CD14-positive monocyte (primary cell): Measurements from ENCODE around the gene CTDP1. TPM values are rescaled to one million over a fixed set of nuclear protein-coding genes. Genes with fewer than 3 reads are reported as not detected.

ENCODE experiments used
- DNase-seq, 3 donors: peaks; one replicate each; pipeline ENCODE4 v3.0.0-alpha.2; 2011 to 2022
- H2AFZ ChIP-seq: 2 replicates; pipeline ENCODE4 v1.6.0; 2012; ENCODE audit warnings: mild to moderate bottlenecking, low read depth, low read length, inconsistent platforms; ENCODE audit not compliant: insufficient read depth, poor library complexity, severe bottlenecking
- H3K27ac ChIP-seq, 2 donors: 1 replicate in 1 of 2; 2 replicates in 1 of 2; pipeline ENCODE4 v1.5.1; 2012 to 2013; ENCODE audit warnings: low read length in 2 of 2, control low read depth in 1 of 2, inconsistent platforms in 1 of 2, low read depth in 1 of 2, mild to moderate bottlenecking in 1 of 2
- H3K27me3 ChIP-seq, 2 donors: one replicate each; pipeline versions ENCODE4 v1.6.0 to v1.6.1; 2011 to 2013; ENCODE audit warnings: low read length in 2 of 2; ENCODE audit not compliant: control insufficient read depth in 2 of 2, insufficient read depth in 2 of 2
- H3K36me3 ChIP-seq, 2 donors: replicated peaks in 1 of 2; 1 replicate in 1 of 2; 2 replicates in 1 of 2; pipeline versions ENCODE4 v1.5.1 to v1.6.1; 2012 to 2013; ENCODE audit warnings: low read length in 2 of 2, control low read depth in 1 of 2, inconsistent platforms in 1 of 2, mild to moderate bottlenecking in 1 of 2; ENCODE audit not compliant: insufficient read depth in 2 of 2, control insufficient read depth in 1 of 2
- H3K4me1 ChIP-seq, 2 donors: 1 replicate in 1 of 2; 2 replicates in 1 of 2; pipeline versions ENCODE4 v1.5.1 to v1.6.1; 2012 to 2013; ENCODE audit warnings: low read length in 2 of 2, control low read depth in 1 of 2, inconsistent platforms in 1 of 2, mild to moderate bottlenecking in 1 of 2, moderate library complexity in 1 of 2; ENCODE audit not compliant: insufficient read depth in 2 of 2, control insufficient read depth in 1 of 2
- H3K4me2 ChIP-seq: replicated peaks from 2 replicates; pipeline ENCODE3; 2012; ENCODE audit warnings: low read length, moderate library complexity, mild to moderate bottlenecking; ENCODE audit not compliant: poor library complexity, severe bottlenecking; ENCODE audit errors: extremely low read depth
- H3K4me3 ChIP-seq, 3 experiments: fragments of 200-600 bp in 1 of 3; sonication (generic) in 1 of 3; replicated peaks in 1 of 3; 1 replicate in 2 of 3; 2 replicates in 1 of 3; pipeline ENCODE4 v1.5.1; 2011 to 2013; ENCODE audit warnings: low read length in 3 of 3, mild to moderate bottlenecking in 3 of 3, control low read depth in 2 of 3, low read depth in 2 of 3, inconsistent platforms in 1 of 3, moderate library complexity in 1 of 3
- H3K79me2 ChIP-seq: 2 replicates; pipeline ENCODE4 v1.6.0; 2012; ENCODE audit warnings: mild to moderate bottlenecking, control low read depth, inconsistent platforms, low read length, moderate library complexity; ENCODE audit not compliant: insufficient read depth
- H3K9ac ChIP-seq: 2 replicates; pipeline ENCODE4 v1.6.0; 2017; ENCODE audit warnings: low read length, mild to moderate bottlenecking; ENCODE audit not compliant: insufficient read depth, poor library complexity, severe bottlenecking
- H3K9me3 ChIP-seq, 2 donors: replicated peaks in 1 of 2; 1 replicate in 1 of 2; 2 replicates in 1 of 2; pipeline versions ENCODE4 v1.5.1 to v1.6.1; 2012 to 2013; ENCODE audit warnings: low read length in 2 of 2, control low read depth in 1 of 2; ENCODE audit not compliant: control insufficient read depth in 1 of 2, insufficient read depth in 1 of 2
- H4K20me1 ChIP-seq: 2 replicates; pipeline ENCODE4 v1.6.0; 2012; ENCODE audit warnings: mild to moderate bottlenecking, low read length, control low read depth, moderate library complexity; ENCODE audit not compliant: insufficient read depth
- H3K27ac Mint-ChIP-seq, 7 donors: one replicate each; pipeline ENCODE4 v1.8.0; 2020; ENCODE audit warnings: mild to moderate bottlenecking in 7 of 7, mixed read lengths in 7 of 7, moderate library complexity in 6 of 7, inconsistent platforms in 2 of 7
- H3K27me3 Mint-ChIP-seq, 3 donors: one replicate each; pipeline ENCODE4 v1.8.0; 2021 to 2022; ENCODE audit warnings: low read depth in 3 of 3, mild to moderate bottlenecking in 3 of 3, mixed read lengths in 3 of 3, moderate library complexity in 3 of 3, inconsistent platforms in 1 of 3
- H3K36me3 Mint-ChIP-seq, 2 donors: one replicate each; pipeline ENCODE4 v1.8.0; 2020; ENCODE audit warnings: mixed read lengths in 2 of 2, inconsistent platforms in 1 of 2, mild to moderate bottlenecking in 1 of 2
- H3K4me1 Mint-ChIP-seq: one replicate; pipeline ENCODE4 v1.8.0; 2020; ENCODE audit warnings: mild to moderate bottlenecking, mixed read lengths
- H3K4me3 Mint-ChIP-seq, 2 donors: one replicate each; pipeline ENCODE4 v1.8.0; 2020; ENCODE audit warnings: mild to moderate bottlenecking in 2 of 2, mixed read lengths in 2 of 2, moderate library complexity in 1 of 2
- H3K9me3 Mint-ChIP-seq, 7 donors: one replicate each; pipeline ENCODE4 v1.8.0; 2020 to 2022; ENCODE audit warnings: mixed read lengths in 7 of 7, mild to moderate bottlenecking in 6 of 7, moderate library complexity in 6 of 7, inconsistent platforms in 2 of 7
- CTCF ChIP-seq: fragments of 200-600 bp; IDR thresholded peaks from one replicate; pipeline ENCODE4 v1.8.0; 2022; ENCODE audit warnings: antibody characterized with exemption, mild to moderate bottlenecking
- WGBS: methylation state at CpG from one replicate; pipeline ENCODE4 v1.1.5; 2013; ENCODE audit warnings: missing lambda C conversion rate; ENCODE audit not compliant: insufficient coverage; 5-methylcytosine and 5-hydroxymethylcytosine counted together
- intact Hi-C, 2 donors: fragments of 100-400 bp; cut with micrococcal nuclease; formaldehyde crosslinking; loops; one replicate each; pipeline versions ENCODE4 v1.15.0 to v1.15.1; 2023
- polyA plus RNA-seq, 3 donors: library from polyadenylated mRNA; depleted of rRNA in 1 of 3; unstranded in 2 of 3; stranded (reverse) in 1 of 3; fragments of 300-500 nt in 2 of 3; fragments of >200 nt in 1 of 3; fragmentation: Illumina TruSeq in 2 of 3; gene quantifications; 1 replicate in 2 of 3; 2 replicates in 1 of 3; pipeline ENCODE4 v1.2.3, GENCODE V29; 2012 to 2021

Gene CTDP1
- polyA plus RNA-seq, 3 donors, result 9.1 to 13.9 (median 9.1) TPM

GRCh38 chr18:79647307-79647706 lies 32.3 kb upstream of the CTDP1 start:
- H2AFZ ChIP-seq, result no peak overlapping the region
- Mint-ChIP-seq H3K27me3 (peaks cover 0 to 7% (median 5%) of the 10 kb centered on the region in 3 donors), H3K36me3 (no peaks in the 10 kb centered on the region), H3K4me3 (no peak overlapping the region), H3K27ac (no peak overlapping the region), H3K9me3 (peaks cover 0 to 2% (median 0%) of the 10 kb centered on the region in 7 donors), H3K4me1 (peaks cover 37% of the 10 kb centered on the region)
- no peak overlapping the region for H3K4me2 ChIP-seq
- no peak overlapping the region for H3K4me3 ChIP-seq
- no CpG with 5 or more reads among the region's 1 CpG for WGBS
- H3K9ac ChIP-seq, result no peak overlapping the region
- peaks cover 26 to 35% of the 10 kb centered on the region in 2 donors for H3K4me1 ChIP-seq
- intact Hi-C loops, result loop anchor here in 1 of 2 donors (10.0 kb wide), 1 partner anchor 113 kb away; no protein-coding TSS in a partner anchor
- H3K27me3 ChIP-seq, result no peaks in the 10 kb centered on the region
- H3K79me2 ChIP-seq, result no peaks in the 10 kb centered on the region
- TF ChIP-seq CTCF, result no peak
- no peak for DNase-seq
- H3K27ac ChIP-seq, result no peak overlapping the region
- no peaks in the 10 kb centered on the region for H4K20me1 ChIP-seq
- no peaks in the 10 kb centered on the region for H3K9me3 ChIP-seq
- no peaks in the 10 kb centered on the region for H3K36me3 ChIP-seq

GRCh38 chr18:79650959-79651358 lies 28.6 kb upstream of the CTDP1 start:
- no peaks in the 10 kb centered on the region for H3K27me3 ChIP-seq
- H3K9ac ChIP-seq, result no peak overlapping the region
- H3K27ac Mint-ChIP-seq, result no peak overlapping the region
- no peak overlapping the region for H3K4me2 ChIP-seq
- no peaks in the 10 kb centered on the region for H3K9me3 ChIP-seq
- no peaks in the 10 kb centered on the region for H3K36me3 Mint-ChIP-seq
- no peak for TF ChIP-seq CTCF
- no peaks in the 10 kb centered on the region for H3K79me2 ChIP-seq
- H3K9me3 Mint-ChIP-seq, result peaks cover 3 to 5% (median 3%) of the 10 kb centered on the region in 7 donors
- no peaks in the 10 kb centered on the region for H4K20me1 ChIP-seq
- H3K4me3 Mint-ChIP-seq, result no peak overlapping the region
- no peak for DNase-seq
- WGBS, result 96% methylated on average over 11 of the region's 11 CpGs
- no peak overlapping the region for H2AFZ ChIP-seq
- intact Hi-C loops, result no loop called here
- peaks cover 8% of the 10 kb centered on the region for H3K4me1 Mint-ChIP-seq
- no peak overlapping the region for H3K27ac ChIP-seq
- no peaks in the 10 kb centered on the region for H3K36me3 ChIP-seq
- H3K4me3 ChIP-seq, result no peak overlapping the region
- peaks cover 2 to 8% (median 5%) of the 10 kb centered on the region in 3 donors for H3K27me3 Mint-ChIP-seq
- H3K4me1 ChIP-seq, result peaks cover 5 to 7% of the 10 kb centered on the region in 2 donors
